ENCODE data around the gene NKIRAS1. TPM values are rescaled to one million over a fixed set of nuclear protein-coding genes. Genes with fewer than 3 reads are reported as not detected.
A peak's percentile ranks its signal among the peaks of the same experiment; 100 is the strongest.

The NKIRAS1 gene
- total RNA-seq, 1 donor = 11.9 TPM

- H4K20me1 ChIP-seq (ENCODE audit: insufficient read depth, low read length) = peaks cover 20% of the 10 kb centered on the region
- no peak overlapping the region for H3K27ac ChIP-seq (ENCODE audit: low read depth, low read length)
- H3K36me3 ChIP-seq (ENCODE audit: insufficient read depth, low read length) = no peaks in the 10 kb centered on the region
- peak; percentile 58 for DNase-seq (ENCODE audit: insufficient read length, low spot score, missing footprints)
- no peaks in the 10 kb centered on the region for H3K9me3 ChIP-seq (ENCODE audit: low read depth, low read length)
- H2AFZ ChIP-seq (ENCODE audit: low read length) = no peak overlapping the region
- H3K4me1 ChIP-seq (ENCODE audit: insufficient read depth, low read length) = peaks cover 14% of the 10 kb centered on the region
- no peak overlapping the region for H3K4me3 ChIP-seq (ENCODE audit: insufficient read depth, low read length)
- no peak for TF ChIP-seq CTCF (IDR thresholded peaks at IDR 0.05; ENCODE audit: extremely low read depth, low read depth, low read length)
- H3K4me2 ChIP-seq (ENCODE audit: insufficient read depth, low read length) = no peak overlapping the region
- peaks cover 35% of the 10 kb centered on the region for H3K79me2 ChIP-seq (ENCODE audit: insufficient read depth, low read length)
- no peaks in the 10 kb centered on the region for H3K27me3 ChIP-seq (ENCODE audit: insufficient read depth, low read length)
Observed at GRCh38 chr3:23867838-23868237, 49.0 kb downstream of the NKIRAS1 start.

- Histone ChIP-seq H3K27ac (ENCODE audit: low read depth, low read length) (no peak overlapping the region), H3K79me2 (ENCODE audit: insufficient read depth, low read length) (peaks cover 35% of the 10 kb centered on the region)
- TF ChIP-seq CTCF (IDR thresholded peaks at IDR 0.05; ENCODE audit: extremely low read depth, low read depth, low read length) = no peak
Observed at GRCh38 chr3:23867400-23867799, 49.4 kb downstream of the NKIRAS1 start.

GRCh38 chr3:23865595-23866396 lies 51.0 kb downstream of the NKIRAS1 start:
- peak overlapping the region; percentile 26 for H3K4me2 ChIP-seq (ENCODE audit: insufficient read depth, low read length)
- no peak overlapping the region for H3K4me3 ChIP-seq (ENCODE audit: insufficient read depth, low read length)
- H2AFZ ChIP-seq (ENCODE audit: low read length) = no peak overlapping the region
- TF ChIP-seq CTCF (IDR thresholded peaks at IDR 0.05; ENCODE audit: extremely low read depth, low read depth, low read length) = no peak
- H3K36me3 ChIP-seq (ENCODE audit: insufficient read depth, low read length) = no peaks in the 10 kb centered on the region
- H3K27me3 ChIP-seq (ENCODE audit: insufficient read depth, low read length) = no peaks in the 10 kb centered on the region
- H4K20me1 ChIP-seq (ENCODE audit: insufficient read depth, low read length) = peaks cover 32% of the 10 kb centered on the region
- H3K27ac ChIP-seq (ENCODE audit: low read depth, low read length) = no peak overlapping the region
- no peaks in the 10 kb centered on the region for H3K9me3 ChIP-seq (ENCODE audit: low read depth, low read length)
- H3K4me1 ChIP-seq (ENCODE audit: insufficient read depth, low read length) = peaks cover 14% of the 10 kb centered on the region
- peak; percentile 67 for DNase-seq (ENCODE audit: insufficient read length, low spot score, missing footprints)
- peaks cover 47% of the 10 kb centered on the region for H3K79me2 ChIP-seq (ENCODE audit: insufficient read depth, low read length)

More at GRCh38 chr3:23867400-23867799, 49.4 kb downstream of the NKIRAS1 start:
- Histone ChIP-seq H3K9me3 (ENCODE audit: low read depth, low read length) (no peaks in the 10 kb centered on the region), H3K36me3 (ENCODE audit: insufficient read depth, low read length) (no peaks in the 10 kb centered on the region), H3K27me3 (ENCODE audit: insufficient read depth, low read length) (no peaks in the 10 kb centered on the region), H3K4me2 (ENCODE audit: insufficient read depth, low read length) (no peak overlapping the region), H2AFZ (ENCODE audit: low read length) (no peak overlapping the region), H4K20me1 (ENCODE audit: insufficient read depth, low read length) (peaks cover 25% of the 10 kb centered on the region), H3K4me3 (ENCODE audit: insufficient read depth, low read length) (no peak overlapping the region), H3K4me1 (ENCODE audit: insufficient read depth, low read length) (peaks cover 14% of the 10 kb centered on the region)
- no peak for DNase-seq (ENCODE audit: insufficient read length, low spot score, missing footprints)

- peaks cover 39% of the 10 kb centered on the region for H4K20me1 ChIP-seq (ENCODE audit: insufficient read depth, low read length)
- H3K9me3 ChIP-seq (ENCODE audit: low read depth, low read length) = no peaks in the 10 kb centered on the region
- H3K27me3 ChIP-seq (ENCODE audit: insufficient read depth, low read length) = no peaks in the 10 kb centered on the region
- peaks cover 49% of the 10 kb centered on the region for H3K79me2 ChIP-seq (ENCODE audit: insufficient read depth, low read length)
- H3K36me3 ChIP-seq (ENCODE audit: insufficient read depth, low read length) = no peaks in the 10 kb centered on the region
- DNase-seq (ENCODE audit: insufficient read length, low spot score, missing footprints) = no peak
- H2AFZ ChIP-seq (ENCODE audit: low read length) = no peak overlapping the region
- no peak overlapping the region for H3K4me2 ChIP-seq (ENCODE audit: insufficient read depth, low read length)
- H3K27ac ChIP-seq (ENCODE audit: low read depth, low read length) = no peak overlapping the region
- TF ChIP-seq CTCF (IDR thresholded peaks at IDR 0.05; ENCODE audit: extremely low read depth, low read depth, low read length) = no peak
- H3K4me3 ChIP-seq (ENCODE audit: insufficient read depth, low read length) = no peak overlapping the region
- H3K4me1 ChIP-seq (ENCODE audit: insufficient read depth, low read length) = peaks cover 14% of the 10 kb centered on the region
Observed at GRCh38 chr3:23864931-23865330, 51.9 kb downstream of the NKIRAS1 start.

All from osteoblast (primary cell).